Fibroblast of villous mesenchyme (primary cell): ENCODE measurements around the gene KSR2. TPM values are rescaled to one million over a fixed set of nuclear protein-coding genes. Genes with fewer than 3 reads are reported as not detected.

ENCODE experiments used
- DNase-seq: peaks from one replicate; pipeline ENCODE4 v3.0.0-alpha.2; 2010; ENCODE audit warnings: low read depth
- H3K4me3 ChIP-seq: 2 replicates; pipeline ENCODE4 v1.5.1; 2011; ENCODE audit warnings: low read depth, mild to moderate bottlenecking, low read length
- total RNA-seq: library from RNA; depleted of rRNA; stranded (reverse); fragments of >200 nt; gene quantifications from 2 replicates; pipeline ENCODE4 v1.2.3, GENCODE V29; 2012
- TF ChIP-seq, protein P1 (sequence below): IDR thresholded peaks from 2 replicates; pipeline ENCODE4 v1.5.1; 2012; ENCODE audit warnings: low read depth, mild to moderate bottlenecking, low read length; ENCODE audit not compliant: insufficient read depth

Gene KSR2
- total RNA-seq, 1 donor, result not detected

DNA sequence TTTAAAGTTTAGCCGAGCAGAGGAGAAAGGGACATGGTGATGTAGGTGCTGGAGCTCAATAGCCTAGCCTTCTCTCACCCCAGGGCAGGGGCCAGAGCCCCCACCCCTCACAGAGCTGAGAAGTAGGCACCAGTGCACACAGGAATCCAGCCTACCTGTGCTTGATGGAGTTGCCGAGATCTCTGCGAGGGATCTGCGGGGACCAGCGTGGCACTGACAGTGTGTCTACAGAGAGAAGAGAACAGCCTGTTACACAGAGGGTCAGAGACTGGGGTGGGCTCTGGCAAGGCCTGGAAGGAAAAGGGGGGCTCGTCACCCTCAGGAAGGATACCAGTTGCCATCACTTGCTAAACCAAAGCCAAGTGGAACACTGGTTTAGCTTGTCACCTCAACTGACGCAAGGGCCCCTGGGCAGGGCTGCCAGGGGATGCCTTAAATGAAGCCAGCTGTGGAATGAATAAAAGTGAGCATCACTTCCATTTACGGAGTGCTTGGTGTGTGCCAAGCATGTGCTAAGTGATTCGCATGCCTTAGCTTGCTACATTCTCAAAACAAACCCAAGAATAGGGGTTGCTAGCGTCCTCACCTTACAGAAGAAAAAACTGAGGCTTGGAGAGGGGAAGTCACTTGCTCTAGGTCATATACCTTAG, 386.5 kb downstream of the KSR2 start:
- no peak overlapping the region for H3K4me3 ChIP-seq
- DNase-seq, result no peak
- TF ChIP-seq, protein P1, sequence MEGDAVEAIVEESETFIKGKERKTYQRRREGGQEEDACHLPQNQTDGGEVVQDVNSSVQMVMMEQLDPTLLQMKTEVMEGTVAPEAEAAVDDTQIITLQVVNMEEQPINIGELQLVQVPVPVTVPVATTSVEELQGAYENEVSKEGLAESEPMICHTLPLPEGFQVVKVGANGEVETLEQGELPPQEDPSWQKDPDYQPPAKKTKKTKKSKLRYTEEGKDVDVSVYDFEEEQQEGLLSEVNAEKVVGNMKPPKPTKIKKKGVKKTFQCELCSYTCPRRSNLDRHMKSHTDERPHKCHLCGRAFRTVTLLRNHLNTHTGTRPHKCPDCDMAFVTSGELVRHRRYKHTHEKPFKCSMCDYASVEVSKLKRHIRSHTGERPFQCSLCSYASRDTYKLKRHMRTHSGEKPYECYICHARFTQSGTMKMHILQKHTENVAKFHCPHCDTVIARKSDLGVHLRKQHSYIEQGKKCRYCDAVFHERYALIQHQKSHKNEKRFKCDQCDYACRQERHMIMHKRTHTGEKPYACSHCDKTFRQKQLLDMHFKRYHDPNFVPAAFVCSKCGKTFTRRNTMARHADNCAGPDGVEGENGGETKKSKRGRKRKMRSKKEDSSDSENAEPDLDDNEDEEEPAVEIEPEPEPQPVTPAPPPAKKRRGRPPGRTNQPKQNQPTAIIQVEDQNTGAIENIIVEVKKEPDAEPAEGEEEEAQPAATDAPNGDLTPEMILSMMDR, result no peak

DNA sequence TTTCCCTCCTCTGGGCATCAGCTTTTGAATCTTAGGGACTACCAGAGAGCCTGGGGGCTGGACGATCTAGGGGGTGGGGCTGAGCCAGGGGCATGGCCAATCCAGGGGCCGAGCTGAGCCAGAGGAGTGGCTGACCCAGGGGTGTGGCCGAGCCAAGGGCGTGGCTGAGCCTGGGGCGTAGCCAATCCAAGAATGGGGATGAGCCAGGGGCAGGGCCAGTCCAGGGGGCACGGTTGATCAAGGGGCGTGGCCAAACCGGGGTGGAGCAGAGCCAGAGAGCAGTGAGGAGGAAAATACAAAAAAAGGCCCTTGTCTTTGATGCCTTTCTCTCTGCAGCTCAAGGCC, 388.1 kb downstream of the KSR2 start:
- no peak for DNase-seq
- H3K4me3 ChIP-seq, result no peak overlapping the region
- TF ChIP-seq, protein P1, result no peak

DNA sequence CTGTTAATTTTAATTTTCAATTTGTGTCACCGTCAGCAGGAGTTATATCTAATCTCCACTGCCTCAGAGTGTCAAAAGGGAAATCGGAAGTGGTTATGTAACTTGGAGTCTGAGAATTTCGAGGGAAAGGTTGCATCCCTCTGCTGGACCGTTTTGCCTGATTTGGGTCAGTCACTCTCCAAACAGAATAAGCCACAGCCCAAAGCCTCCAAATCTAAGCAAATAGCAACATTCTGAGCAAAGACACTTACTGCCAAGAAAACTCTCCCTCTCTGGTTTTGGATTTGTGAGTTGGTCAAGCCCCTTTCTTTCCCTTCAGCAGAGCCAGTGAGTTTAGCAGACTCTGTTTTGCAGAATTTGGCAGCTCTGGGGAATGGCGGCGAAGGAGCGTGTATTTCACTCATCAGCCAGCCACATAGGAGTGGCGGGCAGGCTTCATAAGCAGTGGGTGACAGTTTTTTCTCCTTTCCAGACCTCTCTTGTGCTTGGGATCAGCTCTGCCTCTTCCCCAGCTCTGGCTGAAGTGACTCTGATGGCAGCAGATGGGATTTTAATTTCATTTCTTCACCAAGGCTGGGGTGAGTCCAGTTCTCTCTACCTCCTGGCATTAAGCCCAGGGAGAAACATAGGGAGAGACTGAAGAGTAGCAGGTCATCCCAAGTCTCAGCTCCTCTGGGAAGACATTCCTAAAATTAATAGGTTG, 388.6 kb downstream of the KSR2 start:
- H3K4me3 ChIP-seq, result no peak overlapping the region
- DNase-seq, result no peak
- TF ChIP-seq, protein P1, result no peak

DNA sequence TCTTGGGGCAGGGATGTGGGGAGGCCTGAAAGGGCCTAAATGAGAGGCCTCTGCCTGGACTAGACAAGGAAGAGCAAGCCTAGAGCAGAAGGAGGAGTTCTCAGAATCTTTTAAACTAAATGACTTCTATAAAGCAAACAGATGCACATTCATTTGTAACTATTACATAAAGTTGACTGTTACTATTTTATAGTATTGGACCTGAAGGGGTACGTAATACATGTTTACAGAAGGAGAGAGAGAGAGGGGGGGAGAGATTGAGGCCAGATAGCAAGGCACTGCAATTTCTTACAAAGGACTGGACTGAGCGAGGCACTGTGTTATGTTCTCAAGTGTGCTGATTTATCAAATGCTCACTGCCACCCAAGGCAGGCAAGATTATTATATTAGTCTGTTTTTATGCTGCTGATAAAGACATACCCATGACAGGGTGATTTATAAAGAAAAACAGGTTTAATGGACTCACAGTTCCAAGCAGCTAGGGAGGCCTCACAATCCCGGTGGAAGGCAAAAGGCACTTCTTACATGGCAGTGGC, 391.6 kb downstream of the KSR2 start:
- no peak for DNase-seq
- TF ChIP-seq, protein P1, result no peak
- H3K4me3 ChIP-seq, result no peak overlapping the region

DNA sequence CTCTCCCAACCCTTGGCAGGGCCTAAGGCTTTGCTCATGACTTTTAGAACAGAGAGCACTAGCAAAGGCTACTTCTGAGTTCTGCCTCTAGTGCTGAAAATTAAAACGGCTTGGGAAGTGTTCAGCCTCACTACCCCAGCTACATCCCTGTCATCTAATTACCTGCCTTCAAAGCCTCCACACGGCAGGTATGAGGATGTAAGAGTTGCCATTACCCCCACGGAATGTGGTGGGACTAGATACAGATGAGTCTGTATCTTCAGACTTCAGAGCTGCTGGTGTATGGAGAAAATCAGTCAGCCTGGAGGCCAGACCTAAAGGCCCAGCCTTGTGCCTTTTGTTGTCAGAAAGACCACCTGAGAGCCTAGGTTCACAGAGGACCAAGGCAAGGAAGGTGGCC, 392.7 kb downstream of the KSR2 start:
- no peak for DNase-seq

DNA sequence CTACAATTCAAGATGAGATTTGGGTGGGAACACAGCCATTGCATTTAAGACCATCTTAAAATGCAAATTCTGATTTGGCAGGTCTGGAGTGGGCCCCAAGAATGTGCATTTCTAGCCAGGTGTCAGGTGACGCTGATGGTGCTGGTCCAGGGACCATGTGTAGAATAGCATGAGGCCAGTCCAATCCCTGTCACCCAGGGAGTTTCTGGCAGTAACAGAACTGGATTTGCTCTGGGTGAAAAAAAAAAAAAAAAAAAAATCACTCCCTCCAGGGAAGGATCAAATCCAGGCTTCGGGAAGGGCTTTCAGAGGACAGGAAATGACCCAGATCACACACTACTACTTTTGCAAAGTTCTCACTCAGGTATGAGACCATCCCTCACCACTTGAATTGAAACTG, 394.1 kb downstream of the KSR2 start:
- TF ChIP-seq, protein P1, result no peak
- H3K4me3 ChIP-seq, result no peak overlapping the region
- DNase-seq, result no peak

More for the DNA sequence above, 392.7 kb downstream of the KSR2 start:
- no peak overlapping the region for H3K4me3 ChIP-seq
- TF ChIP-seq, protein P1, result no peak
